ENCODE measurements around the gene SOCS6.

DNA sequence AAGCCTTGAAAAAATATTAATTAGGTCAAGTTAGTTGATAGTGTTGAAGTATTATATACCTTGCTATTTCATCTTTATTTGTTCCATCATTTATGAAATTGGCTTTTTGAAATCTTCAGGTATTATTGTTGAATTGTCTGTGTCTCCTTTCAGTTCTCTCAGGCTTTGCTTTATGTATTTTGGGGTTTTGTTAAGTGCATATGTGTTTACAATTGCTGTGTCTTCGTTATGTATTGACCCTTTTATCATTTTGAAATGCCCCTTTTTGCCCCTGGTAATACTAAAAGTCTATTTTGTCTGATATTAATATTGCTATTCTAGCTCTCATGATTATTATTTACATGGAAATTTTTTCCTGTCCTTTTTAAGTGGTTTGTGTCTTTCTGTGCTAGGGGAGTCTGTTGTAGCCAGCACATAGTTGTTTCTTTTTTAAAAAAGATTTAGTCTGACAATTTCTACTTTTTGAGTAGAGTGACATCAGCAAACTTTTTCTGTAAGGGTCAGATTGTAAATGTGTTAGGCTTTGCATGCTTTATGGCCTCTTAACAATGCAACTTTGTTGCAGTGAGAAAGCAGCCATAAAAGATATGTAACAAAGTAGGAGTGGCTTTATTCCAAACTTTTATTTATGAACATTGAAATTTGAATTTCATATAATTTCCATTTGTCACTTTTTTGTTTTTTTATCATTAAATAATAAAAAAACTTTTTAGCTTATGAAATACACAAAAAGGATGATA lies 19.9 kb downstream of the SOCS6 start:
- TF ChIP-seq, protein P1, sequence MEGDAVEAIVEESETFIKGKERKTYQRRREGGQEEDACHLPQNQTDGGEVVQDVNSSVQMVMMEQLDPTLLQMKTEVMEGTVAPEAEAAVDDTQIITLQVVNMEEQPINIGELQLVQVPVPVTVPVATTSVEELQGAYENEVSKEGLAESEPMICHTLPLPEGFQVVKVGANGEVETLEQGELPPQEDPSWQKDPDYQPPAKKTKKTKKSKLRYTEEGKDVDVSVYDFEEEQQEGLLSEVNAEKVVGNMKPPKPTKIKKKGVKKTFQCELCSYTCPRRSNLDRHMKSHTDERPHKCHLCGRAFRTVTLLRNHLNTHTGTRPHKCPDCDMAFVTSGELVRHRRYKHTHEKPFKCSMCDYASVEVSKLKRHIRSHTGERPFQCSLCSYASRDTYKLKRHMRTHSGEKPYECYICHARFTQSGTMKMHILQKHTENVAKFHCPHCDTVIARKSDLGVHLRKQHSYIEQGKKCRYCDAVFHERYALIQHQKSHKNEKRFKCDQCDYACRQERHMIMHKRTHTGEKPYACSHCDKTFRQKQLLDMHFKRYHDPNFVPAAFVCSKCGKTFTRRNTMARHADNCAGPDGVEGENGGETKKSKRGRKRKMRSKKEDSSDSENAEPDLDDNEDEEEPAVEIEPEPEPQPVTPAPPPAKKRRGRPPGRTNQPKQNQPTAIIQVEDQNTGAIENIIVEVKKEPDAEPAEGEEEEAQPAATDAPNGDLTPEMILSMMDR (IDR thresholded peaks at IDR 0.05): no peak
- TF ChIP-seq POLR2A (IDR thresholded peaks at IDR 0.05): no peak
